Neural progenitor cell (in vitro differentiated cells): ENCODE results near the gene MRPL16.

Experiments
- EZH2phosphoT487 ChIP-seq: fragments of 200-600 bp; sonication (generic); IDR thresholded peaks from 2 replicates; pipeline ENCODE4 v1.6.1; 2017; ENCODE audit warnings: antibody characterized with exemption
- TF ChIP-seq, protein P1 (sequence below): fragments of 200-600 bp; sonication (generic); IDR thresholded peaks from 2 replicates; pipeline ENCODE4 v1.5.1; 2017; ENCODE audit warnings: antibody characterized with exemption, mild to moderate bottlenecking

GRCh38 chr11:59814021-59814420 is 3.4 kb upstream of the MRPL16 start:
- TF ChIP-seq, protein P1, sequence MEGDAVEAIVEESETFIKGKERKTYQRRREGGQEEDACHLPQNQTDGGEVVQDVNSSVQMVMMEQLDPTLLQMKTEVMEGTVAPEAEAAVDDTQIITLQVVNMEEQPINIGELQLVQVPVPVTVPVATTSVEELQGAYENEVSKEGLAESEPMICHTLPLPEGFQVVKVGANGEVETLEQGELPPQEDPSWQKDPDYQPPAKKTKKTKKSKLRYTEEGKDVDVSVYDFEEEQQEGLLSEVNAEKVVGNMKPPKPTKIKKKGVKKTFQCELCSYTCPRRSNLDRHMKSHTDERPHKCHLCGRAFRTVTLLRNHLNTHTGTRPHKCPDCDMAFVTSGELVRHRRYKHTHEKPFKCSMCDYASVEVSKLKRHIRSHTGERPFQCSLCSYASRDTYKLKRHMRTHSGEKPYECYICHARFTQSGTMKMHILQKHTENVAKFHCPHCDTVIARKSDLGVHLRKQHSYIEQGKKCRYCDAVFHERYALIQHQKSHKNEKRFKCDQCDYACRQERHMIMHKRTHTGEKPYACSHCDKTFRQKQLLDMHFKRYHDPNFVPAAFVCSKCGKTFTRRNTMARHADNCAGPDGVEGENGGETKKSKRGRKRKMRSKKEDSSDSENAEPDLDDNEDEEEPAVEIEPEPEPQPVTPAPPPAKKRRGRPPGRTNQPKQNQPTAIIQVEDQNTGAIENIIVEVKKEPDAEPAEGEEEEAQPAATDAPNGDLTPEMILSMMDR, result no peak
- TF ChIP-seq EZH2phosphoT487, result no peak
